HFFc6 (cell line): ENCODE measurements around the gene TTLL3. TPM values are rescaled to one million over a fixed set of nuclear protein-coding genes. Genes with fewer than 3 reads are reported as not detected.
"Not testable (repeated sequence)": the region's sequence is repeated elsewhere in the genome, so short reads cannot be mapped to it uniquely, and the experiment has no call there.

ENCODE experiments used
- DNase-seq: peaks from one replicate; pipeline ENCODE4 v3.0.0-alpha.2; 2018
- H3K27ac Mint-ChIP-seq: 2 replicates; pipeline ENCODE4 v1.8.0; 2020; ENCODE audit warnings: mild to moderate bottlenecking, mixed read lengths
- H3K27me3 Mint-ChIP-seq: 2 replicates; pipeline ENCODE4 v1.8.0; 2021; ENCODE audit warnings: mild to moderate bottlenecking, moderate library complexity, mixed read lengths; ENCODE audit not compliant: insufficient read depth
- H3K36me3 Mint-ChIP-seq: 2 replicates; pipeline ENCODE4 v1.8.0; 2021; ENCODE audit warnings: low read depth, mixed read lengths
- H3K4me1 Mint-ChIP-seq: 2 replicates; pipeline ENCODE4 v1.8.0; 2020; ENCODE audit warnings: low read depth, mixed read lengths
- H3K4me3 Mint-ChIP-seq: 2 replicates; pipeline ENCODE4 v1.8.0; 2020; ENCODE audit warnings: mild to moderate bottlenecking, moderate library complexity, mixed read lengths
- H3K9me3 Mint-ChIP-seq: 2 replicates; pipeline ENCODE4 v1.8.0; 2020; ENCODE audit warnings: mild to moderate bottlenecking, mixed read lengths
- CTCF ChIP-seq: fragments of 200-600 bp; sonication (generic); IDR thresholded peaks from 2 replicates; pipeline ENCODE4 v1.5.0; 2021; ENCODE audit warnings: antibody characterized with exemption, mild to moderate bottlenecking
- total RNA-seq, 6 experiments: library from RNA; stranded (reverse); fragmentation: NEBNext Ultra II Directional; extraction: Animal tissue kit (Norgen Biotek cat#: 25700); gene quantifications; 2 replicates in 1 of 6; 3 replicates in 5 of 6; pipeline ENCODE4 v1.2.3, GENCODE V29; 2021

TTLL3 gene
- total RNA-seq, 6 experiments from 2014 or later = 14.1 to 20.5 (median 16.0) TPM

GRCh38 chr3:9862391-9863057 is 52.5 kb downstream of the TTLL3 start:
- Mint-ChIP-seq H3K36me3 (no peaks in the 10 kb centered on the region), H3K27me3 (no peaks in the 10 kb centered on the region), H3K9me3 (no peaks in the 10 kb centered on the region), H3K4me3 (no peak overlapping the region), H3K27ac (no peak overlapping the region), H3K4me1 (peaks cover 6% of the 10 kb centered on the region)
- peak; percentile 31 for DNase-seq
- TF ChIP-seq CTCF = peak; percentile 72

GRCh38 chr3:9863058-9863772 is 53.2 kb downstream of the TTLL3 start:
- no peaks in the 10 kb centered on the region for H3K36me3 Mint-ChIP-seq
- H3K9me3 Mint-ChIP-seq = no peaks in the 10 kb centered on the region
- no peak overlapping the region for H3K27ac Mint-ChIP-seq
- peaks cover 6% of the 10 kb centered on the region for H3K4me1 Mint-ChIP-seq
- no peak overlapping the region for H3K4me3 Mint-ChIP-seq
- TF ChIP-seq CTCF = no peak
- DNase-seq = no peak
- H3K27me3 Mint-ChIP-seq = no peaks in the 10 kb centered on the region

GRCh38 chr3:9864200-9864927 is 54.3 kb downstream of the TTLL3 start:
- Mint-ChIP-seq H3K4me3 (no peak overlapping the region), H3K27me3 (no peaks in the 10 kb centered on the region), H3K27ac (peak overlapping the region; percentile 38; the same call in 1 of the 2 replicates), H3K4me1 (peaks cover 6% of the 10 kb centered on the region), H3K9me3 (no peaks in the 10 kb centered on the region), H3K36me3 (no peaks in the 10 kb centered on the region)
- peak; percentile 34 for DNase-seq
- no peak for TF ChIP-seq CTCF

GRCh38 chr3:9865125-9865637 is 55.1 kb downstream of the TTLL3 start:
- H3K27ac Mint-ChIP-seq, H3K4me3 Mint-ChIP-seq, H3K4me1 Mint-ChIP-seq, H3K9me3 Mint-ChIP-seq, H3K27me3 Mint-ChIP-seq, DNase-seq, H3K36me3 Mint-ChIP-seq: not testable (repeated sequence)

- no peaks in the 10 kb centered on the region for H3K27me3 Mint-ChIP-seq
- DNase-seq = no peak
- H3K9me3 Mint-ChIP-seq = no peaks in the 10 kb centered on the region
- H3K27ac Mint-ChIP-seq = no peak overlapping the region
- no peak overlapping the region for H3K4me3 Mint-ChIP-seq
- H3K4me1 Mint-ChIP-seq = peaks cover 17% of the 10 kb centered on the region
- no peaks in the 10 kb centered on the region for H3K36me3 Mint-ChIP-seq
- no peak for TF ChIP-seq CTCF
These were observed 56.6 kb downstream of the TTLL3 start for GRCh38 chr3:9866639-9867038.
